Stimulated activated CD4-positive, alpha-beta T cell treated with anti-CD3 and anti-CD28 coated beads, Interleukin-1b, Interleukin-23, amount 100 ng/mL, for 1 hour (primary cell): ENCODE results near the gene MAPRE2.

Experiments
- DNase-seq, 2 donors: peaks; one replicate each; pipeline ENCODE4 v3.0.0-alpha.2; 2020; ENCODE audit warnings: low read depth in 2 of 2

MAPRE2 gene

DNA sequence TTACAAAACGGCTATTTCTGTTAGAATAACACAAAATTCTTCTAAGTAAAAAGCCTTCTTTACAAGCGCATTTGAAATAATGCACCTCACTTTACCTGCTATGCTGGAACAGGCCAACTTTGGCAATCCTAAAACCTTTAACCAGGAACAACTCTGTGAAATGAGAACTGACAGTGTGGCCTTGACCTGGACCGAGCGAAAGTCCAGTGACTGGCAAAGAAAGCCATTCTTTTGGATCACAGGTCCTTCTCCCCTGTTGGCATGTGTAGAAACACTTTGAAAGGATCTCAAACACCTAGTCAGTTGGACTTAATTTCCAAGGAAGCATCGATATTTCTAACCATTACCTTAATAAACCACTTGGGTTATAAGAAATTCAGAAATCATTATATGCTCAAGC lies 21.2 kb downstream of the MAPRE2 start:
- no peak for DNase-seq

DNA sequence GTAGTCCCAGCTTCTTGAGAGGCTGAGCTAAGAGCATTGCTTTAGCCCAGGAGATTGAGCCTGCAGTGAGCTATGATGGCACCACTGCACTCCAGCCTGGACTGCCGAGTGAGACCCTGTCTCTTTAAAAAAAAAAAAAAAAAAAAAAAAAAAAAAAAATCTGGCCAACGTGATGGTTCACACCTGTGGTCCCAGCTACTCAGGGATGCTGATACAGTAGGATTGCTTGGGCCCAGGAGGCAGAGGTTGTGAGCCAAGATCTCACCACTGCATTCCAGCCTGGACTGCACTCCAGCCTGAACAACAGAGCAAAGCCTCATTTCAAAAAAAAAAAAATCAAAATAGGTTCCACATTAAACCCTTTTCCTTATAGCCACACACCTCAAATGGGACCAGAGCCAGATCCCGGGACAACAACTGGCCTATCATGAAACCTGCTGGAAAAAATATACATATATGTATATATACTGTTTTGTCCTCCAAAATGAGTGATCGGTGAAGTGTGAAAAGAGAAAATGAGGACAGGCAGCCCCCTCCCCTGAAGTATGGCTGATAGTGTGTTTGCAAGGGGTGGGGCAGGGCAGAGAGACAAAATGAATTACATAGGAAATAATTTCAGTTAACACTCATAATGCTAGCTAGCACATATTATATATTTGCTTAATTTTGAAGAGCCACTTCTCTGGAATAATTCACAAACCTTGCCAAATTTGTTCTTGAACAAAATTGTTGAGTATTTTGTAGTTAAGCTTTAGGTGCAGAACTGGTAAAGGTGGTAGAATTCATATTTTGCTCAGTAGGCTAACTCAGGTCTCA lies 22.9 kb downstream of the MAPRE2 start:
- no peak for DNase-seq

DNA sequence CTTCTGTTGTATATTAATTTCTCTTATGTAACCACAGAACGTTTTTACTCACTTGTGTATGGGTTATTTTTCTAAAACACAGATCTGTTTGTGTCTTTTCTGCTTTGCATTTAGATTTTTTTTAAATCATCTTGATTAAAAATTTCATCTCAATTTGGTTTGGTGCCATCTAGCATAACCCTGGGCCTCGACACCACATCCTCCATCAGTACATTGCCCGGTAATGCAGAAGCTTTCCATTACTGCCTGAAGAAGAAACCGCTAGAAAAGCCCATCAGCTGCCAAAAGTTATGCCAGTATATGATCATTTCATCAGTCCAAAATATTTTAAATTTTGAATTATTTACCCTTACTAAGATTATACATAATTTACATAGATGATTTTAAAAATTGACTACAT lies 26.2 kb downstream of the MAPRE2 start:
- DNase-seq = no peak

DNA sequence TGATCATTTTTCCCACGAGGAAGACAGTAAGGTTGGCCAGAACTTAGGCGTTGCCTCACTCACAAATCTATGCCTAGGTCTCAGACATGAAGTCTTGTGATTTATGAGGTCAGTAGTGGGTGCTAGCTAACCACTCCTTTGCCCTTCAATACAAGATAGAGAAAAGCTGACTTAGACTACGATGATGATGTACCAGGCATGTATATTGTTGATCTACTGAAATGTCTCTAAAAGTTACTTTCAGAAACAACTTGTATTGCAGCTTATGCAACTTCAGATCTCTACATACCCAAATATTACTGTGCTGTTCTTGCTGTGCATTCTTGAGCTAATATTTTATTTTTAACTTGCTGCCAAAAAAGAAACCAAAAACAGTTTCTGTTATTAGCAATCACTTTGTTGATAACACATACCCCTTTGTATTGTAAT lies 30.6 kb downstream of the MAPRE2 start:
- DNase-seq = no peak

DNA sequence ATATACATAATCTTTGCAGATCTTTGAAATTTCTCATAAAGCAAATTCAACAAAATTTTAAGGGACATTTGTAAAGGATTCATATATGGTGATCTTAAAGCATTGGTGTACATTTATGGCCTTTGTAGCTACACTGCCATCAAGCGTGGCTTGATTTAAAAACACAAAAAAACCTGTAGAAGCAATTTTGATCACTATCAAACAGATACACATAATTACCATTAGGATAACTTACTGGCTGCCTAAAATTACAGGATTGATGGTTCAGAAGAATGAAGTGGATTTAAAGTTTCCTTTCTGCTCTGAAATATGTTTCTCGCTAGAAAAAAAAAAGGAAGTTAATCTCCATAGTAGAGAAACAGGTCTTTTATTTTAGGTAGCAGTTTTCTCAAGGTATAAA lies 31.4 kb downstream of the MAPRE2 start:
- DNase-seq = no peak

DNA sequence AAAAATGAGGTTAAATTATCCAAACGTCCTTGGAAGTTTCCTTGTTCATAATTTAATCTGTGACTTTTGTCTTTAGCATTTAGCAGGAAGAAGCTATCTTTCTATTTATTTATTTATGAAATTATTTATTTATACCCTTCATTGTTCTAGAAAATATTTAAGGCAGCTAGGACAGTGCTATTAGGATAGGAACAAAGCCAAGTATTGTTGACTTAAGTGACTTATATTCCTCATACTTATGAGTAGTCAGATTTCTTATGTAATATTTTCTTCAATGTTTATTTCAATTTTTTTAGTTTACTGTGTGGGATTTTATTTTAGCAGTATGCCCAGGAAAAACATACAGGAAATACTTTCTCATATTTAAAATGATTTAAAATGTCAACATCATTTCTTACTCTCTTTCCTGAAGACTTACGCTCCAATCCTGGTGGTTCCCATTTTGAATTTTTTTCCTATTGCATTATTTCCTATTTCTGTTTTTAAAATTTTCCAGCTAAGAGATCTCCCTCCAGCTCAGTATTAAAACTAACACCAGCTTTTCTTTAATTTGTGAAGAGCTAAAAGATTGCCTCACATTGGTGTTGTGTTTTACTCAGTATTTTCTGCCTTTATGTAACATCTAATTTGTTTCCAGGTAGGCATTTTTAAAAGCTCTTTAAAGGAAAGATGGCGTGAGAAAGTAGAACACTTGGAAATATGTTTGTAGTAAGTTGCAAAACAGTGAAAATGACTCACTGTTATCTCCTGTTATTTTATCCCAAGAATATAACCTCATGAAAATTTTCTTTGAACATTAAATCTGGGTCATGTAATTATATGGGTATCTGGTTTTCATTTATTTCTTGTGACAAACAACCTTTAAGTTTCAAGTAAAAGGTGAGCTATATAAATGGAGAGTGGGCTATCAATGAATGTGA lies 32.2 kb downstream of the MAPRE2 start:
- no peak for DNase-seq

DNA sequence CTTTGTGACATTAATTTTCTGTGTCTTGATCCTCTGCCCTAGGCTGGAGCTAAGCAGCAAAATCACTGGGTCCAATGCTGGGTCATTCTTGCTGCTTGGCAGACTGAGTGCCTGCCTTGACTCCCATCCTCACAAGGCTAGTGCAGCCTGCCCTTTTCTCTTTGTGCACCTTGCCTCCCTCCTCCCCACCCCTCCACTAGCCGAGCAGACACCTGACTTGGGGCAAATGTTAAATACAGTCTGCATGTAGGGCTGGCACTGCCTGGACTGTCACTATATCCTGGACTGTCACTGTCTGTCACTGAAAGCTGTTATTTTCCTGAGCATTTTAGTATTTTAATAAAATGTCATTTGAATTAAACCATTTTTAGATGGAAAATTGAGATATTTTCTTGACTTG lies 33.4 kb downstream of the MAPRE2 start:
- DNase-seq = no peak

DNA sequence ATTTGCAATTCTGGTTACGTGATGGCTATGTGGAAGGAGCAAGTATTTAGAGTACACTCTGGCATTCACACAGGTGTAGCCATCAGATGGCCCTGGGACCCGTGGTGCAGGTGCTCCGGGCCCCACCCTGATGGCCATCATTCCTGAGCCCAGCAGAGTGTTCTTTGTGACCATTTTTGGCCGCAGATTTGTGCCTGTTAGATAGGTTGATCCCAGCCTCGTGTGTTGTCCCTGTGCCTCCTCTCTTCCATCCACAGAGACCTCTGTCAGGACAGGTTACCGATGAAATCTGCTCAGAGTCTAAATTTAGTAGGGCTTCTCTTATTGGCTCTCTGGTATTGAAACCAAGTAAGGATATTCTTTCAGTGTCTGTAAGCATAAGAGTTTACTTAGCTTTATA lies 33.9 kb downstream of the MAPRE2 start:
- DNase-seq = no peak

DNA sequence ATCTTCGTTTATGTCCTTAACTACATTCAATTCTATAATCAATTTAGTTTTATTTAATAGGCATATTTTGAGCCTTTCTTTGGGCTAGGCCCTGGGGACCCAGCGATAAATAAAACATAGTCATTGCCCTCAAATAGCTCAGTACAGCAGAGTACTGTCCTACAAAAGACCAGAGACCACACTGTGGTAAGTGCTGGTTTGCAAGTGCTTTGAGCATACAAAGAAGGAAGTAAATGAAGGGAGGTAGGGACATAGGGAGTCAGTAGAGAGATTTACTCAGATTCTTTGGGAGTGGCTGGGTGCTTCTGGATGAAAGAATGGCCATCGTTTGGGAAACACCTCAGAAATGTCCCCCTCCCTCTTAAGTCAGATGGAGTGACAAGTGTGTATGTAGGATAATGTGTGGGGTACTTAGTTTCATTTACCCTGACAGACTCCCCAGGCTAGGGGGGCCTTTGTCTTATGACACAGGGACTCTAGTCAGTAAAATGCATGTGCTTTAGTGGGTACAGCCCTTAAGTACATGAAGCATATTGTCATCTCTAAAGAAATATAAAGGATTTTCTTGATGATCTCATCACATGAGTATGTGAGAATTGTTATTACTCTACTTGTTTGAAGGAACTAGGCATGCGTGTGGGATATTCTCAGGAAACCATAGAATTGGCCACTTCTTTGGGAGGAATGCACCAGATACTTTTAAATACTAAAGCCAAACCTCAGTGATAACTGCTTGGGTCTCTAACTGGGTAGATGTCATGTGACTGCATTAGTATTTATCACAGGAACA lies 35.1 kb downstream of the MAPRE2 start:
- DNase-seq = no peak

DNA sequence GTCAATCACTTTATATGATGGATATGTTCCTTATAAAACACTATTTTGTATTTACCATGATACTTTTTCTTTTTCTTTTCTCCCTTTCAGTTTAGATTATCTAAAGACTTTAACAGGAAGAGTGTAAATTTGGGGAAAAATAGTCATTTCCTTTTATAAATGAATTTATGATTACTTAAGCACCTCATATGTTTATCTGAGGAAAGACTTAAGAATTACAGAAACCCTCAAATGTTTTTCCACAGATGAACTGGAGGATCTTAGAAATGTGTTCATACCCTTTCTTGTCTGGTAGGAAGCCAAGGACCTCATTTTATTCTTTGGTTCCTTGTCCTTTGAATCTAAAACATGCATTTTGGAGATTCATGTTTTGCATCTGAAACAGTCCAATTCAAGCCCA lies 36.7 kb downstream of the MAPRE2 start:
- no peak for DNase-seq

DNA sequence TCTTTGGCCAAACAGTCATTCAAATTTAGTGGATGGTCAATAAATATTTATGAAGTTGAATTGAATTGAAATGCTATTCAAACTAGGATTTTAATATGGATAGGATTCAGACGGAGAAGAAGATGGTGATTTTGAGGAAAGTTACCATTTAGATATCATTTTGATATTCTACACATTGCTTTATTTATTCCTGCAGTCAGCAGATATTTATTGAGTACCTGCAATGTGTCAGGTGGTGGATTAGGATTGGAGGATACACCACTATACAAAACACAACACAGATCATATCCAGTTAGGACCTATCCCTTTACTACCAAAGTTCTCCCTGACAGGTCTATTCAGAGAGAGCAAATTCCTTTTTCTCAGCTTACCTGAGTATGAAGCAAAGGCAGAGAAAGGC lies 38.8 kb downstream of the MAPRE2 start:
- DNase-seq = no peak

DNA sequence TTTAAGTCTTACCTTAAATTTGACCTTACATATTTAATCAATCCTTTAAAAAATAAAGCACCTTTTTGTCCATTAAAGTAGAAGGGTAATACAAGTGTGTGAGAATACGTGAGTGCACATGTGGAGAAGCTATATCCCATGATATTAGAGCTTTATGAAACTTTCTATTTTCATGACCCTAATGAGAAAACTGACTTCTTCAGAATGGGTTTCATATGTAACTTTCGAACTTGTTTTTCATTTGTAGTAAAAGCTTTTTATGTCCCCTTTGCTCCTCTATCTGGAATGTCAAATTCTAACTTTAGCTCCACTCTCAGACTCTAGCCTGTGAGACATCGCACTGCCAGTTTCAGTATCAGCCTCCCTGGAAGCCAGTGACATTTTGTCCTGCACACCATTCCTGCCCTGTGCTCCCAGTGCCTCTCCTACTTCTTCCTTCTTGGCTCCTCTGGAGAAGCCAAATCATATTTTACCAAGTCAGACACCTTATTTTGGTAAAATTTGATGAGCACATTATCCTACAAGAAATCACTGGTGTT lies 42.0 kb downstream of the MAPRE2 start:
- no peak for DNase-seq

DNA sequence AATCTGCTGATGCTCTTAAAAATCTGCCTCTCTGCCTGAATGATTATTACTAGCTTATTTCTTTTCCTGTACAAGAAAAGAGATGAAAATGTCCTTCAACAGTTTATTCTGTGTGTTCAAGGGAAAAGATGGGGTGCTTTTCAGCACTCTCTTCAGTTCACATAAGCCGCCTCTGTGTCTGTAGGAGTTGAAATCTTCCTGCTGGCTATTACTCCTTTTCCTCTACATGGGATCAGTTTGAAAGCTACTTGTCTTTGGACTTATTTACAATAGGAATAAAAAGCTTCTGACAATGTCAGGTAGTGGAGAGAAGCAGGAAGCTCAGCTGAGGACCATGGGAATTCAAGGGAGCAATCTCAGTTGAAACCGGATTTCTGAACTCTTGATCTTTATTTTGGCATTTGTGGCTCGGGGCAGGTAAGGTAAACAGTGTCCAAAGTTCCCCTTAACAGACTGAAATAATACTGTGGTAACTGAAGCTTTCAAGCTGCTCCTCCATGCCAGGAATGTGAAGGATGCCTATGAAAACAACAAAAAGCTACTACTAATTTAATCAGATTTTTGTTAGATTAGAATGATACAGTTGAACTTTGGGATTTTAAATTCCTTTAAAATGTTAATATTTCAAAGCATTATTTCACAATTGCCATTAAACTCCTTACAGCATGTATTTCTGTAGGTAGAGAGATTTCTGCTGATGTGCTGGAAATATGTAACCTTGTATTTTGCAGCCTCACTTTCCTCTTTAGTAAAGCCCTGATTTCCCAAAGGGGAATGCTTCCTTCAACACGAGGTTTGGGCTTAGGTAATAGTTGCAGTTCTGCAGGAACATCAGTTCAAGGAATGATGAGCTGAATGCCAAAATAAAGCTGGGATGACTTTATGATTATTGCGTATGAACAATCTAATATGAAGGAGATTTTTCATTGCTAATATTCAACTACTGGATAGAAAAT lies 43.6 kb downstream of the MAPRE2 start:
- DNase-seq = no peak

DNA sequence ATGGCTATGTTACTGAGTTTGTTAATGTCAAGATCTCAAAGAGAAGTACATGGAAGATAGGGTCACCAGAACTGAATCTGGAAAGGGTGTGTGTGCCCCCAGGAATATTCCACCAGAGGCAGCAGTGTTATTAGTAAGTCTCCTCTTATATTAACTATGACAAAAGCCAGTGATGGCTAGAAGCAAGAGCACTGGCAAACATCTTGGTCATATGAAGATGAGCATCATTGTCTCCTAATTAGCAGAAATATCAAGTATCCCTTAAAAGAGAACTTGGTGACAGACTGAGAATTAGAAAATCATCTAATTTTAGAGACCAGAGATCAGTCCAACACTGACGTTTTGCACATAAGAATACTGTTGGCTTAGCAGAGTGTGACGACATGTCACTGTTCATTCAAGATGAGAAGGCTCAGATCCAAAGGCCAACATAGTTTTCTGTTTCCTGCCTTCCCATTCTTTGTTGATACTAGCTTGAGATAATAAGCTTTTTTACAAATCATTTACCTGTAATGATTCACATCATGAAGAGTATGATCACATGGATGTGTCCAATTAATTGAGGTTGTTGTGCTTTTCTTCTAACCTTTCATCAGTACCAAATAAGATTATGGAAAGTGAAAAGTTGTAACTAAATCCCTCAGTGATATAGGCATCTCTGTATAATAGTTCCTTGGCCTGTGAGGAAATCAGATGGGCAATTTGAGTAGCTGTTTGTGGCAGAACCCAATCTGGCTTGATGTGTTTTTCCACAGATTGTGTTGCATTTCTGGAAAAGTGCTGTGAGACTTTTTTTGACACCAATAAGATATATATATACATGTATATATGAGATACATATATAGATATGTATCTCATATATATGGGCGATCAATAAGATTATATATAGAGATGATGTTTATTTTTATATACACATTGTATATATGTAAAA lies 44.5 kb downstream of the MAPRE2 start:
- DNase-seq = no peak

DNA sequence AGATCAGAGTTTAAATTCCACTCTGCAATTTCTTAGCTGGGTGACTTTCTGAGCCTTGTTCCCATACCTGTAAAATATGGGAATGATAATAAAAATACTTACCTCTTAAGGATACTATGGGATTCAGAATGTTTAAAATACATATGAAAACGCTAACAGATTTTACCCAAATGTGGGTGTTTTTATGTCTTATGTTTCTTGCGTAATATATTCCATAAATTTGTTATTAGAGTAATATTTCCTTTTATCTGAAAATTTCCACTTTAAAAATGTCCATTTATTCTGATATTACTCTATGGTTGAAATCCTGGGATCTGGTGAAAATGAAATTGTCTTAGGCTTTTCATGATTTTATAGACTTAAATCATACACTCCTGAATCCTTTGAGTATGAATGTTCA lies 45.5 kb downstream of the MAPRE2 start:
- no peak for DNase-seq

DNA sequence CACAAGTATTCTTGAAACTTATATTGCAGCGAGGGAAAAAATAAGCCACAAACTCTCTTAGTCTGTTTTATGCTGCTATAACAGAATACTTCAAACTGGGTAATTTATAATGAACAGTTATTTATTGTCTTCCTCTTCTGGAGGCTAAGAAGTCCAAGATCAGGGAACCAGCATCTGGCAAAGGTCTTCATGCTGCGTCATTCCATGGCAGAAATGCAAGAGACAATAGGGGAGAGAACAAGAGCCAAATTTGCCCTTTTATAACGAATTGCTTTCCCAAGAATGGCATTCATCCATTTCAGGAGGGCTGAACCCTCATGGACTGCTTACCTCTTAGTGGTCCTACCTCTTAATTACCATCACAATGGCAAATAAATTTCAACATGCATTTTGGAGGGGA lies 46.5 kb downstream of the MAPRE2 start:
- DNase-seq = no peak

DNA sequence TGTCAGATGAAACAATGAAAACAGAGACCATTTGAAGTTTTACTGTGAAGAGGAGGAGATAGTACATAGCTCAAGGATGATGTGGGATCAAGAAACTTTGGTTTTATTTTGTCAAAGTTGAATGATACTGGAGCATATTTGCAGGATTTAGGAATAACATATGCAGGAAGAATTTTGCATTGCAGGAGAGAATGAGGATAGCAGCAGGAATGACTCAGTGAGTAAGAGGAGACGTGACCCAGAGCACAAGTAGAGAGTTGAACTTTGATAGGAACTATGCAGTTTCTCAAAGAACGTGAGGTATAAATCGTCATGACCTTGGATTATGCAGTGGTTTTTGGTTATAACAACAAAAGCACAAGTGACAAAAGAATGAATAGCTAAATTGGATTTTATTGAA lies 47.7 kb downstream of the MAPRE2 start:
- no peak for DNase-seq

DNA sequence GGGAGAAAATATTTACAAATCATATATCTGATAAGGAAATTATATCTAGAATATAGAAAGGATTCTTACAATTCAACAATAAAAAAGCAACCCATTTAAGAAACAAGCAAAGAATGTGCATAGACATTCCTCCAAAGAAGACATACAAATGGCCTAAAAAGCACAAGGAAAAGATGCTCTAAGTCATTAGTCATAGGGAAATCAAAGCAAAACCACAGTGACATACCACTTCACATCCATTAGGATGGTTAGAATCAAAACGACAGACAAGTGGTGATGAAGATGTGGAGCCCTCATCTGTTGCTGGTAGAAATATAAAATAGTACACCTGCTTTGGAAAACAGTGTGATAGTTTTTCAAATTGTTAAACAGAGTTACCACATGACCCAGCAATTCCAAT lies 48.2 kb downstream of the MAPRE2 start:
- DNase-seq = no peak

DNA sequence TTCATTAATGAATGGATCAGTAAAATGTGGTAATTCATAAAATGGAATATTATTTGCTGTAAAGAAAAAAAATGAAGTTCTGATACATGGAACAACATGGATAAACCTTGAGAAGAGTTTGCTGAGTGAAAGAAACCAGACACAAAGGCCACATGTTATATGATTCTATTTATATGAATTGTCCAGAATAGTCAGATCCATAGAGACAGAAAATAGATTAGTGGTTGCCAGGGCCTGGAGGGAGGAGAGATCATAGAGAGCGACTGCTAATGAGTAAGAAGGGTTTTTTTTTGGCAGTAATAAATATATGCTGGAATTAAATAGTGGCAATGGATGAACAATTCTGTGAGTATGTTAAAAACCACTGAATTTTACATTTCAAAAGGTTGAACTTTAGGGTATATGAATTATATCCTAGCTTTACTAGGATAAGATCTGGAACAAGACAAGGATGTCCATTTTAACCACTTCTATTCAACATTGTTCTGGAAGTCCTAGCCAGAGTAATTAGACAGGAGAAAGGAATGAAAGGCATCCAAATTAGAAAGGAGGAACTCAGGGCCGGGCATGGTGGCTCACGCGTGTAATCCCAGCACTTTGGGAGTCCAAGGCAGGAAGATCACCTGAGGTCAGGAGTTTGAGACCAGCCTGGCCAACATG lies 48.8 kb downstream of the MAPRE2 start:
- no peak for DNase-seq
